Right renal cortex interstitium (tissue), 3 donors: ENCODE results near the gene CCDC78. TPM values are rescaled to one million over a fixed set of nuclear protein-coding genes. Genes with fewer than 3 reads are reported as not detected.

ENCODE experiments used
- DNase-seq, 3 donors: peaks; one replicate each; pipeline ENCODE4 v3.0.0-alpha.2; 2013; ENCODE audit warnings: low read depth in 3 of 3, low spot score in 2 of 3
- polyA plus RNA-seq, 3 donors: library from polyadenylated mRNA; unstranded; fragments of 120-200 nt; gene quantifications; one replicate each; pipeline ENCODE4 v1.2.1, GENCODE V29; 2013; ENCODE audit not compliant: insufficient read length in 3 of 3

CCDC78 gene
- polyA plus RNA-seq, 3 donors: 0.74 to 1.3 (median 1.2) TPM

DNA sequence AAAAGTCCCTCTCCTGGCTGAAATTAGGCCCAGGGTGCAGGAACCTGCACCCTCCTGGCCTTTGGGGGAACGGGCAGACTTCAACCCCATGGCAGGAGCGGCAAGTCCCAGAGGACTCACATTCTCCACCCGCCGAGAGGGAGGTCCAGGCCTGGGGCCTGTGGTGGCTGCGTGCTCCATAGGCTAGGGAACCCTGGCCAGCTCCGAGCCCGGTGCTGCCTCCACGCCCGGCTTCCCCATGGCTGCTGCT, 130 bp downstream of the CCDC78 start:
- DNase-seq: no peak

DNA sequence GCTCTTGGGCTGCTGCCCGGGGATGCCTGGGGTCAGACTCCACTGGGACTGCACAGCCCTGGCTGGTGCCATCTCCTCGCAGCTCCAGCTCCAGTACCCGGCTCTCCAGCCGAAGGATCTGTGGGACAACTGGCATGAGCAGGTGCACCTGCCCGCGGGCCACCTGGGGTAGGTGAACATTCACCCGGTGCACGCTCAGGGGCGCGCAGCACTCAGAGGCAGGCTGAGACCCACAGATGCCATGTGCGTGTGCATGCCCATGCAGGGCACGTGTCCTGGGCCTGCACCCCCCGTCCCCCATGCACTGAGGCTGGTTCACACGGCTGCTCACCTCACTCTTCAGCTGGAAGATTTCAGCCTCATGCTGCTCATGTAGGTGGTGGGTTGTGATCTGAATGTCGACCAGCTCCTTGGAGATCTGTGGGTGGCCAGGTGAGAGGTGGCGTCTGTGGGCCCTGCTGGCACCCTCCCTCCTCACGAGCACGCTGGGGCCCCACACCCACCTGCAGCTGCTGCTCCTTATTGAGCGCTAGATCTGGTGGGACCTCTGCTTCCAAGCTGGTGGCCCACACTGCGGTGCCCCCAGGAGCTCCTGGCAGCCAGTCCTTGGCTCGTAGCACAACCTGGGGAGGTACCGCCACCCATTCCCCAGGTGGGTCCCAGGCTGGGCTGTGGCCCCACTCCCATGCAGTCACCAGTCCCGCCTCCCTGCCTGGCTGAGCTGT, 618 bp downstream of the CCDC78 start:
- no peak for DNase-seq

DNA sequence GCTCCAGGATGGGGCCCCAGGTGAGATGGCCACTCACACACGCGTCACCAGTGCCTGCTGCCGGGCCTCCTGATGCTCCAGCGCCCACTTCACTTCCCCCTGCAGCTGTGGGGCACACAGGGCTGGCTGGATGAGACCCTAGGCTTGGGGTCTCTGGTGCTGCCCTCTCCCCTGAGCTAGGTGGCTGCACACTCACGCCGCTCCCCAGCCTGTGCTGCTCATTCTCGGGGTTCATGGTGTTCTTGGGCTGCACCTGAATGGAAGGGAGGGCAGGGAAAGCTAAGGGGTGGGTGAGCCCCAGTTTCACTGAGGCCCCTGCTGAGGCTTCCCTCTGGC, 1.2 kb downstream of the CCDC78 start:
- DNase-seq: no peak

DNA sequence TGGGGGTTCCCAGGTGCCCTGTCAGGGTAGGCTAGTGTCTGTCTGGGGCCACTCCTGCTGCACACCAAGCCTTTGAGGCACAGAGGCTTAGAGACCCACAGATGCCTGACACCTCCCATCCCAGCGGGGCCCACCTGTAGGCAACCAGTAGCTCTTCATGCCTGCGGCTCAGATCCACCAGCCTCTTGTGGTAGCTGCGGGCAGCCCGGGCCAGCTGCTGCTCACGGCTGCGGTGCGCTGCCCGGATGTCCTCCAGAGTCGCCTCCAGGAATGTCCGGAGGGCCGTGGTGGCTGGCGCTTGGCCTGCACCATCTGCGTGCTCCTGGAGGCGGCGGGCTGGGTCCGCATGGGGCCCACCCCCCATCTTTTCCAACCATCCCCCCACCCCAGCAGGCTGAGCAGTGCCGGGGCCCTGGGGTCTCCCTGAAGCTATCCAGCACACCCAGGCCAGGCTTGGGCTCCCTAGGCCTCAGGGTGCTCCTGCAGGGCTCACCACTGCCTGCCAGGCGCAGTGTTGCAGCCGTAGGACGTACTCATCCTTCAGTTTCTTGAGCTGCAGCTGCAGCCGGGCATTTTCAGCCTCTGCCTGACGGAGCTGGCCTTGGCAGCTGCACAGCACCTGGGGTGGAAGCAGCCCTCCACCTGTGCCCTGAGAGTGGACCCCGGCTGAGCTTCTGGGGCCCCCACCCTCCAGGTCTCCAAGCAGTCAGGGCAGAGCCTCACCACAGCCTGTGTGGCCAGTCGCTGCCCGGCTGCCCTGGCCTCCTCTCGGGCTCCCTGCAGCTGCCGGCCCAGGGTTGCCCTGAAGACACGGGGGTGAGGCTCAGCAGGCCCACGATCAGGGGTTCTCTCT, 1.8 kb downstream of the CCDC78 start:
- no peak for DNase-seq

DNA sequence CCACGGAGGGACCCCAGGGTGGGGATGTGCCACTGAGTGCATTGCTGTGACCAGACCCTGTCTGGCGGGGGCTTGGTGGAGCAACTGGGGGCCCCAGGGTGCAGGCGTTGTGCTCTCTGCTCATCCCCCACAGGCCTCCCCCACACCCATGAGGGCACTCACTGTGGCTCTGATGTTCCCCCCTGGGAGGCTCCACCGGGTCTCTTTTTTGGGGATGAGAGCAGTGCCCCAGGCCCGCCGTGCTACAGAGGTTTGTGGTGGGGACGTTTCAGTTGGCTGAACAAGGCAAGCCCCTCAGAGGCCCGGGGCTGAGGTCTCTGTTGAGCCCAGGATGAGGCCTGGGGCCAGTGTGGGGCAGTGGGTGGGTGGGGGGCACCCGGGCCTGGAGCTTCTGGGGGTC, 2.5 kb downstream of the CCDC78 start:
- DNase-seq: no peak

DNA sequence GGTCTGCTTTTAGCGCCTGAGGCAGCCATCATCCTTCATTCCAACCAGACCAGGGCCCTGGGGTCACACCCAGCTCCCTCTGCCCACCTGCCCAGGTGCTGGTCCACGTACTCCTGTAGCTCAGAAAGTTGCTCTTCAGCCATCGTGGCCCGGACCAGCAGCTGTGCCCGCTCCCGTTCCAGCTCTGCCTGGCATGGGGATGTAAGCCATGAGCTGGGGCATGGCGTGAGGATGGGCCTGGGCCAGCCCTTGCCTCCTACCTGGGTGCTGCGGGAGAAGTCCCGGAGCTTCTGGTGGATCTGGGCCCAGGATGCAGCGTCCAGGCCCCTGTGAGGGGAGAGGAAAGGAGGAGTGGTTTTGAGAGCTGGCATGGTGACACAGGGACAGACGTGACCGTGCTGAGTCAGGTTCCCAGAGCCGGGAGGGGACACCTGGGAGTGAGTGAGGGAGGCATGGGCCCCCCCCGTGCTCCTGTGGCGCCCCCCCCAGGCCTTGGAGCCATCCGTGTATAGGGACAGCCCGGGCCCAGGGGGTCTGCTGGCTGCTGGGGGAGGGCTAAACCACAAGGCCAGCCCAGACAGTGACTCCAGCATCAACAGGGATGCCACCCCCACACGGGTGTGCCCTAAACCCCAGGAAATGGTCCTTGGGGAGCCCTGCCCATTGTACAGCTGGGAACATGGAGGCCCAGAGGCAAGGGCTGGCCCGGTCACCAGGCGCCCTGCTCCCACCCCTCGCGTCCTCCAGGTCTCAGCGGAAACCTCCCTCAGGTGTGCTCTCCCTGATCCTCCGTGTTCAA, 3.2 kb downstream of the CCDC78 start:
- DNase-seq: no peak

DNA sequence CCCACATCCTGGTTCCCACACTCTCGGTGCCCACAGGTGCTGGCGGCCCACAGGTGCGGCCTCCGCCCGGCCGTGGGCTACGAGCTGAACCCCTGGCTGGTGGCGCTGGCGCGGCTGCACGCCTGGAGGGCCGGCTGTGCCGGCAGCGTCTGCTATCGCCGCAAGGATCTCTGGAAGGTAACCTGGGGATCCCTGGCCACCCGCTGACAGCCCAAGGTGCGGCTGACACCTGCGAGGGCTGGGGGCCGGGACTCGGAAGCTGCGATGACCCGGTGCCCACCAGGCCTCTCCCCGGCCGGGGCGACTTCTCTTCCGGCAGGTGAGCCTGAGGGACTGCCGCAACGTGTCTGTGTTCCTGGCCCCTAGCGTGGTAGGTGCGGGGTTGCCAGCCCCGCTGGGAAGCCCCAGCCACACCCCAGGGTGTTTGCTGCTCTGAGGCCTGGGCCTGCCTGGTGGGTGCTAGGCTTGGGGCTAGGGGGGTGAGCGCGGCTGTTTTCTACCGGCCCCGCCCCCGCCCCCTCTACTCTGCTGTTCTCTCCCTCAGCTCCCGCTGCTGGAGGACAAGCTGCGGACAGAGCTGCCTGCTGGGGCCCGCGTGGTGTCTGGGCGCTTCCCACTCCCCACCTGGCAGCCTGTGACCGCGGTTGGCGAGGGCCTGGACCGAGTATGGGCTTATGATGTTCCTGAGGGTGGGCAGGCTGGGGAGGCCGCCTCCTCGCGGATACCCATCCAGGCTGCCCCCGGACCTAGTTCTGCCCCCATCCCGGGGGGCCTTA, 4.3 kb downstream of the CCDC78 start:
- no peak for DNase-seq

DNA sequence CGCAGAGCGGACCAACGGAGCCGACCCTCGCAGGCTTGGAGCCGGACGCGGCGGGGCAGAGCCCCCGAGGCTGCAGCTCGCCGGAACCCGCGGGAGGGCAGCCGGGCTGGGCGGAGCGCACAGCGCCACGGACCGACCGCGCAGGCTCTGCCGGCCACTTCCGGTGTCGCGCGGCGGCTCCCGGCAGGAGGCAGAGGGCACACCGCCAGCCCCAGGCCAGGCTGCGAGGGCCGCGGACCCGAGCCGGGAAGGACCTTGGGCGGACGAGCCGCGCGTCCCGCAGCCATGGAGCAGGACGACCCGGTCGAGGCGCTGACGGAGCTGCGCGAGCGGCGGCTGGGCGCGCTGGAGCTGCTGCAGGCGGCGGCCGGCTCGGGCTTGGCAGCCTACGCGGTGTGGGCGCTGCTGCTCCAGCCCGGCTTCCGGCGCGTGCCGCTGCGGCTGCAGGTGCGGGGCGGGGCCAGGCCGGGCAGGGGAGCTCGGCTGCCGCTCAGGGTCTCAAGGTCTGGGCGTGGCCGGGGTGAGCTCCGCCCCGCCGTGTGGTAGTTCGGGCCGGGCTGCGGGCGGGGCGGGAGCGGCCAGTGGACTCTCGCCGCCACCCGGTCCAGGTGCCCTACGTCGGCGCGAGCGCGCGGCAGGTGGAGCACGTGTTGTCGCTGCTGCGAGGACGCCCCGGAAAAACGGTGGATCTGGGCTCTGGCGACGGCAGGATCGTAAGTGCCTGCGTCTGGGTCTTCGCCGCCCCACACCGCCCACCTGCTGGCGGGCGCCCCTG, 5.1 kb downstream of the CCDC78 start, which contains the start of gene ANTKMT:
Gene ANTKMT (plus strand): TSS at position 157 of the 775 bp plus-strand sequence. CDS start 129 bp downstream, at position 286.
- peak in 1 of 3 donors; percentile 68 for DNase-seq

DNA sequence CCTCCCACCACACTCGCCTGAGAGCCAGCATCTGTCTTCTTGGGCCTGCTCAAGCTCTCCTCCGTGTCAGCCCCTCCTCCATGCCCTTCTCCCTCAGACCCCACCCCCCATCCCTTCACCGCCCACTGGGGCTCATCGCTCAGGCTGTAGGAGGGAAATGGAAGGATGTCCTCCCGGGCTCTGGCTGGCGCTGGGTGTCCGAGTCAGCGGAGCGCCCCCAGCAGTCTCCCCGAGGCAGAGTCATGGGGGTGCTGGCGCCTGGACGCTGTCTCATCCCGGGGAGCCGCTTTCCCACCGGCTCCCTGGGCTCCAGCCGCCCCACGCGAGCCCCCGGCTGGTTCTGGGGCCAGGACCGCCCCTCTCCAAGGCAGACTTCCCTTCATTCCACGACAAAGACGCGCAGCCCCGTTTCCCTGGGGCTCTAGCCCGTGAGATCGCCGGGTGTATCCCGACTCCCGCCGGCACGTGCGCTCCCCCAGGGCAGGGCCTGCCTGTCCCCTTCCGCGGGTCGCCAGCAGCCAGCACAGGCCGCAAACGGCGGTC, 5.7 kb downstream of the CCDC78 start:
- DNase-seq: no peak

DNA sequence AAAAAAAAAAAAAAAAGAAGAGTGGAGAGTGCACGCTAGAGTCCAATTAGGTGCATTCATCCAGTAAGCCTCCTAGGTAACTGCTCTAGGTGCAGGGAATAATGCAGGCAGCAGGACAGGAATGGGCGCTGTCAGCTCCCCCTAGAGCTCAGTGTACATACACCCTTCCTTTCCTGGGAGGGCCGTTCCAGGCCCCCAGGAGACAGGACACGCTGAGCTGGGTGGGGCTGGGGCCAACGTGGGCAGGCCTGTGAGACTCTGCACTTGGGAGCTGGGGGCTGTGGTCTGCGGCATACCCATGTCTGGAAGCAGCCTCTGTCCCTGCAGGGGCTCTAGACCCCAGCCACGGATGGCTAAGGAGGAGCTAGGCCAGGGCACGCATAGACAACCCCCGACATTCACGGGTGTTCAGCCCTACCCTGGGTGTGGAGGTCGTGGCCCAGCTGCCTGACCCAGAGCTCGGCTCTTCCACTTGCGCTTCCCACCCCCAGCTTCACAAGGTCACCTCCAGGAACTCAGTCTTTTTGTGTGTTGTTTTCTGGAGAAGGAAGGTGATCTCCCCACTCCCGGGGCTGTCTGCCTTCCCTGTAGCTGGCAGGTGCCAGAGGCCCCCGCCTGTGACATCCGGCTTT, 6.3 kb downstream of the CCDC78 start:
- no peak for DNase-seq

DNA sequence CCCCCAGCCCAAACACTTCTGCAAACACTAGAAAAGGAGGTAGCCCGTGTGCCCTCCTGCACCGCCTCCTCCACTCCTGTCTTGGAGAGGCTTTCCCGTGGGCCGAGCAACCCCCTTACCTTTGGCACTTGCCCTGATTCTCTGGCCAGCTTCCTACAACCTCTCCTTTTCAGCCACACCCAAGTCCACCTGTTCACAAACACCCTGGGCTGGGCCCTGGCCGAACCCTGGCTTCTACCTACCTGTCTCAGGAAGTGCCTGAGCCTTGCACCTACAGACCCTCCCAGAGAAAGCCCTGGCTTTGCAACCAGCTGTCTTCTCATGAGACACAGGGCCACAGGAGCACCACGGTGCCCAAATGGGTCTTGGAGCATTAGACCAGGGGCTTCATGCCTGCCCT, 7.3 kb downstream of the CCDC78 start:
- no peak for DNase-seq

DNA sequence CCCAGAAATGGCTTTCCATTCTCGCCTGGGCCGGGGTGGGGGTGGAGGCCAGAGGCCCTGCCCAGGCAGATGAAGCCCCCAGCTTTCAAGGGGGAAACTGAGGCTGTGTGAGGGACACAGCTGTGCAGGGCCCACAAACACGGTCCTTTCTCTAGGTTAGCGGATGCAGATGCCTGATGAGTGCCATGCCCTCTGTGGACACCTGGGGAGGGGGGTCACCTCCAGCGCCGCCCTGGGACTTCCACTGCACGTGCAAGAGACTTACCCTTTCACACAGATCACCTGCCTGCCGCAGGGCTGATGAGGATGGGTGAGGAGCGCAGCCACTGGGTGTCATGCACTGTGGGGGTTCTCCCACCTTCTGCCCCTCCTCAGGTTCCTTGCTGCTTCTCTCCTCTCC, 7.9 kb downstream of the CCDC78 start:
- no peak for DNase-seq

DNA sequence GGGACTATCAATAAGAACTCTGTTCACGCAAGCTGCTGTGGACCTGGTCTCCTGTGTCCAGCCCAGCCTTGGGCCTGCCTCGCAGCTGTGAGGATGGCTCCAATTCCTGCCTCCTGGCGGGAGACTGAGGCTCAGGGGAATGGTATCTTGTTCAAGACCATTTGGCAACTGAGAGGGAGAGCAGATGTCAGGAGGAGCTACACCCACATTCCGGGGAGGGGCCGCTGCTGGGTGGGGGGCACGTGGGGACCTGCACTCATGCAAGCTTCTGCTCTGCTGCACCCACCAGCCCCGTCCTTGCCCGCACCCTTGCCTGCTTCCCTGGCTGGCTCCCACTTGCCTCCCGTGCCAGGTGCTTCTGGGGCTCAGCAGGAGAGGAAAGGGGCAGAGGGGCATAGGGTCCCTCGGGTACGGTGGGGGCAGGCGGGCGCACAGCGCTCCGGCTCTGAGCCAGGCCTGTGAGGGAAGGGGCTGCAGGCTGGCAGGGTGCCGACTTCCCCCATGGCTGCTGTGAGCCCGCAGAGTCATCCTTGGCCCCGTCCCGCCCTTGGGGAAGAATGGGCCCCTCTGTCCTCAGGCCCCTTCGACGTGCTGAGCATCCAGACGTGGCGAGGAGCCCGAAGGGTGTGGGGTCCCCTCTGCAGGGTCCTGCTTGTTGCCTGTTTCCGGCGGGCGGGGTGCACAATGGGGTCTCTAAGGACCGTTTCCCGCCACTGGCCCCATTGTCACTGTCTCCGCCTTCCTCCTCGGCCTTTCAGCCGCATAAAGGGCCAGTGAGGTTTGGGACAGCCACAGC, 8.6 kb downstream of the CCDC78 start:
- no peak for DNase-seq

DNA sequence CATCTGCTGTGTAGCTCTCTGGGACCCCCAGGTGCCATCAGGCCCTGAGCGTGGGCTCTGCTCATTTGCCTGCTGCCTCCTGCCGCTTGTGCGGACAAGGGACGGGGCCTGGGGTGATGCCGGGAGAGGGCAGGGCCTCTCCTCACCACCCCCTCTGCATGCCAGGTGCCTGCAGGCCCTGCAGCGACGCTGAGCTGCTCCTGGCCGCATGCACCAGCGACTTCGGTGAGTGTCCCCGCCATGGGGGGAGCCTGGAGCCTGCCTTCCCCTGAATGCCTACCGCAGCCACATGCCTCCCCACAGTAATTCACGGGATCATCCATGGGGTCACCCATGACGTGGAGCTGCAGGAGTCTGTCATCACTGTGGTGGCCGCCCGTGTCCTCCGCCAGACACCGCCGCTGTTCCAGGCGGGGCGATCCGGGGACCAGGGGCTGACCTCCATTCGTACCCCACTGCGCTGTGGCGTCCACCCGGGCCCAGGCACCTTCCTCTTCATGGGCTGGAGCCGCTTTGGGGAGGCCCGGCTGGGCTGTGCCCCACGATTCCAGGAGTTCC, 9.4 kb downstream of the CCDC78 start:
- DNase-seq: no peak

DNA sequence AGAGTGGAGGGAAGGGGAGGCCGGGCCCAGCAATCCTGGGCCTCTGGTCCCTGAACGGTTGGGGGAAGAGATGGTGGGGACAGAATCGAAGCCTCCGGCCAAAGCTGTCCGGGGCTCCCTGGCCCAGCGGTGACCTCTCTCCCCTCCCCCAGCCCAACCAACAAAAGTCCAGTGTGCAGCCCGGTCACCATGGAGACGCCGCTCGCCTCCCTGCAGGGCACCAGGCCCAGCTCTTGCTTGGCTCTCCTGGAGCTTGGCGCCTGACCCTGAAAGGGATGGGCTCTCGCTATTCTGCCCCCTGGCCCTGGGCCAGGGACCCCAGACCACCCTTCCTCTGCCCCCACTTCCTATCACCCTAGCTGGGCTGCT, 10.1 kb downstream of the CCDC78 start:
- no peak for DNase-seq

DNA sequence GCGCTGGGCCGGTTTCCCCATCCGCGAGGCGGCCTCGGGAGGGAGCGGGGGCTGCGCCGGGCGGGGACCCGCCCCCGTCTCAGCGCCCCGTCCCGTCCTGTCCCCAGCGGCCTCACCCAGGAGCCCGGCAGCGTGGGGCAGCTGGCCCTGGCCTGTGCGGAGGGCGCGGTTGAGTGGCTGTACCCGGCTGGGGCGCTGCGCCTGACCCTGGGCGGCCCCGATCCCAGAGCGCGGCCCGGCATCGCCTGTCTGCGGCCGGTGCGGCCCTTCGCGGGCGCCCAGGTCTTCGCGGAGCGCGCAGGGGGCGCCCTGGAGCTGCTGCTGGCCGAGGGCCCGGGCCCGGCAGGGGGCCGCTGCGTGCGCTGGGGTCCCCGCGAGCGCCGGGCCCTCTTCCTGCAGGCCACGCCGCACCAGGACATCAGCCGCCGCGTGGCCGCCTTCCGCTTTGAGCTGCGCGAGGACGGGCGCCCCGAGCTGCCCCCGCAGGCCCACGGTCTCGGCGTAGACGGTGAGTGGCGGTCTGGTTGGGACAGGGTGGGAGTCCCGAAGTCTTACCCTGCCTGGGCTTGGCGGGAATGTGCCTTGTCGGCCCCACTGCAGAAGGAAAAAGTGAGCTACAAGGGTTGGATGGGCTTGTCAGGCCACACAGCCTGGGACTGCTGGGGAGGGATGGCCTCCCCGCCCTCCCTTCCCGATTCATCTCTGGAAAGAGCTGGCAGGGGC, 10.6 kb downstream of the CCDC78 start:
- no peak for DNase-seq
